SK-N-SH treated with all-trans-retinoic acid at 6 μM for 48 hours (cell line): ENCODE measurements around the gene JMJD8.

Source experiments
- PPARA ChIP-seq: fragments of 250-450 bp; sonication (Bioruptor Pico); IDR thresholded peaks from 2 replicates; pipeline ENCODE4 v1.5.0; 2020; ENCODE audit warnings: mild to moderate bottlenecking, borderline replicate concordance
- RARB ChIP-seq: fragments of 250-450 bp; sonication (Bioruptor Pico); IDR thresholded peaks from 2 replicates; pipeline ENCODE4 v1.8.0; 2021; ENCODE audit warnings: mild to moderate bottlenecking, moderate library complexity
- ZFP3 ChIP-seq: fragments of 250-450 bp; sonication (Bioruptor Pico); IDR thresholded peaks from 2 replicates; pipeline ENCODE4 v1.5.0; 2020; ENCODE audit warnings: mild to moderate bottlenecking, moderate library complexity
- ZNF70 ChIP-seq: fragments of 450-650 bp; formaldehyde crosslinking; IDR thresholded peaks from 2 replicates; pipeline ENCODE4 v1.5.0; 2020; ENCODE audit warnings: mild to moderate bottlenecking, moderate library complexity
- ZNF8 ChIP-seq: fragments of 450-650 bp; formaldehyde crosslinking; IDR thresholded peaks from 2 replicates; pipeline ENCODE4 v1.5.0; 2020; ENCODE audit warnings: mild to moderate bottlenecking, moderate library complexity
- TF ChIP-seq, protein P1 (sequence below): fragments of 250-450 bp; sonication (Bioruptor Pico); IDR thresholded peaks from 2 replicates; pipeline ENCODE4 v1.5.1; 2020; ENCODE audit warnings: low read depth, mild to moderate bottlenecking, moderate library complexity
- TF ChIP-seq, protein P2 (sequence below): fragments of 250-450 bp; sonication (Bioruptor Pico); IDR thresholded peaks from 2 replicates; pipeline ENCODE4 v1.8.0; 2020; ENCODE audit warnings: mild to moderate bottlenecking, moderate library complexity, borderline replicate concordance
- TF ChIP-seq, protein P3 (sequence below): fragments of 250-450 bp; sonication (Bioruptor Pico); IDR thresholded peaks from 2 replicates; pipeline ENCODE4 v1.8.0; 2021; ENCODE audit warnings: low read depth, mild to moderate bottlenecking, moderate library complexity, borderline replicate concordance

DNA sequence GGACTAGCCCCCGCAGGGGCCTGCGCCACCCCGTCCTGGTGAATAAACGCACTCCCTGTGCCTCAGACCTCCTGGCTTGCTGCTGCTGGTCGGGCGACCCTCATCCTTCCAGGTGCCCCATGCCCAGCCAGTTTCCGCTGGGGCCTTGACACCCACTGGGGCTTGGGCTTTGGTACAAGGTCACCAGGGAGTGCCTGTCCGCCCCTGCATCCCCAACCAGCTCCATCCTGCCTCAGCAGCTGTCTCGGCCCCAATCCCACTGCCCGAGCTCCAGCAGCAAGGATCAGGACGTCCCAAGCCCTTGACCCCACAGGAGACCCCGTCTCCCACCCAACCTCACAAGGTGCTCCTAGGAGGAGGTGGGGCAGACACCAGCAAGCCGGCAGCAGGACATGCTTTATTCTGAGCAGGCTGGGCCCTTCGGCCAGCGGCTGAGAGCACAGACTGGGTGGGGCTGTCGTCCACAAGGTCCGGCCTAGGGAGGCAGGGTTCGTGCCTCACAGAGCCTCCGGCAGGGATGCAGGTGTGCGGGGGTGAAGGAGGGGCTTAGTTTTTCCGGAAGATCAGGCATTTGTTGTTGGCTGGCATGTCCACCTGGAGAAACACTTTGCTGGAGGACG lies 50.0 kb downstream of the JMJD8 start:
- TF ChIP-seq PPARA (CRISPR knock-in tag) (no peak), RARB (no peak), ZFP3 (CRISPR knock-in tag) (no peak), ZNF8 (CRISPR knock-in tag) (no peak), ZNF70 (CRISPR knock-in tag) (no peak)
- TF ChIP-seq, protein P1, sequence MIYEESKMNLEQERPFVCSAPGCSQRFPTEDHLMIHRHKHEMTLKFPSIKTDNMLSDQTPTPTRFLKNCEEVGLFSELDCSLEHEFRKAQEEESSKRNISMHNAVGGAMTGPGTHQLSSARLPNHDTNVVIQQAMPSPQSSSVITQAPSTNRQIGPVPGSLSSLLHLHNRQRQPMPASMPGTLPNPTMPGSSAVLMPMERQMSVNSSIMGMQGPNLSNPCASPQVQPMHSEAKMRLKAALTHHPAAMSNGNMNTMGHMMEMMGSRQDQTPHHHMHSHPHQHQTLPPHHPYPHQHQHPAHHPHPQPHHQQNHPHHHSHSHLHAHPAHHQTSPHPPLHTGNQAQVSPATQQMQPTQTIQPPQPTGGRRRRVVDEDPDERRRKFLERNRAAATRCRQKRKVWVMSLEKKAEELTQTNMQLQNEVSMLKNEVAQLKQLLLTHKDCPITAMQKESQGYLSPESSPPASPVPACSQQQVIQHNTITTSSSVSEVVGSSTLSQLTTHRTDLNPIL (CRISPR knock-in tag), result no peak
- TF ChIP-seq, protein P2, sequence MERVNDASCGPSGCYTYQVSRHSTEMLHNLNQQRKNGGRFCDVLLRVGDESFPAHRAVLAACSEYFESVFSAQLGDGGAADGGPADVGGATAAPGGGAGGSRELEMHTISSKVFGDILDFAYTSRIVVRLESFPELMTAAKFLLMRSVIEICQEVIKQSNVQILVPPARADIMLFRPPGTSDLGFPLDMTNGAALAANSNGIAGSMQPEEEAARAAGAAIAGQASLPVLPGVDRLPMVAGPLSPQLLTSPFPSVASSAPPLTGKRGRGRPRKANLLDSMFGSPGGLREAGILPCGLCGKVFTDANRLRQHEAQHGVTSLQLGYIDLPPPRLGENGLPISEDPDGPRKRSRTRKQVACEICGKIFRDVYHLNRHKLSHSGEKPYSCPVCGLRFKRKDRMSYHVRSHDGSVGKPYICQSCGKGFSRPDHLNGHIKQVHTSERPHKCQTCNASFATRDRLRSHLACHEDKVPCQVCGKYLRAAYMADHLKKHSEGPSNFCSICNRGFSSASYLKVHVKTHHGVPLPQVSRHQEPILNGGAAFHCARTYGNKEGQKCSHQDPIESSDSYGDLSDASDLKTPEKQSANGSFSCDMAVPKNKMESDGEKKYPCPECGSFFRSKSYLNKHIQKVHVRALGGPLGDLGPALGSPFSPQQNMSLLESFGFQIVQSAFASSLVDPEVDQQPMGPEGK (CRISPR knock-in tag), result no peak
- TF ChIP-seq, protein P3, sequence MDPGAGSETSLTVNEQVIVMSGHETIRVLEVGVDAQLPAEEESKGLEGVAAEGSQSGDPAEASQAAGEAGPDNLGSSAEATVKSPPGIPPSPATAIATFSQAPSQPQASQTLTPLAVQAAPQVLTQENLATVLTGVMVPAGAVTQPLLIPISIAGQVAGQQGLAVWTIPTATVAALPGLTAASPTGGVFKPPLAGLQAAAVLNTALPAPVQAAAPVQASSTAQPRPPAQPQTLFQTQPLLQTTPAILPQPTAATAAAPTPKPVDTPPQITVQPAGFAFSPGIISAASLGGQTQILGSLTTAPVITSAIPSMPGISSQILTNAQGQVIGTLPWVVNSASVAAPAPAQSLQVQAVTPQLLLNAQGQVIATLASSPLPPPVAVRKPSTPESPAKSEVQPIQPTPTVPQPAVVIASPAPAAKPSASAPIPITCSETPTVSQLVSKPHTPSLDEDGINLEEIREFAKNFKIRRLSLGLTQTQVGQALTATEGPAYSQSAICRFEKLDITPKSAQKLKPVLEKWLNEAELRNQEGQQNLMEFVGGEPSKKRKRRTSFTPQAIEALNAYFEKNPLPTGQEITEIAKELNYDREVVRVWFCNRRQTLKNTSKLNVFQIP (CRISPR knock-in tag), result no peak
